Loucy (cell line): ENCODE data around the gene GAPVD1.

Experiments used
- H2AFZ ChIP-seq: fragments of 200-600 bp; sonication (generic); 2 replicates; pipeline ENCODE4 v1.6.0; 2016; ENCODE audit warnings: antibody characterized with exemption, mild to moderate bottlenecking, low read length, moderate library complexity
- H3F3A ChIP-seq: fragments of 200-600 bp; 2 replicates; pipeline ENCODE4 v1.6.0; 2016; ENCODE audit warnings: antibody characterized with exemption, low read depth, mild to moderate bottlenecking
- H3K27me3 ChIP-seq: fragments of 200-600 bp; sonication (generic); 2 replicates; pipeline ENCODE4 v1.6.1; 2014; ENCODE audit warnings: low read length, mild to moderate bottlenecking; ENCODE audit not compliant: insufficient read depth, poor library complexity, severe bottlenecking
- H3K36me3 ChIP-seq: fragments of 200-600 bp; sonication (generic); 2 replicates; pipeline ENCODE4 v1.6.1; 2016; ENCODE audit warnings: low read length; ENCODE audit not compliant: insufficient read depth
- H3K4me1 ChIP-seq: fragments of 200-600 bp; sonication (generic); 2 replicates; pipeline ENCODE4 v1.5.1; 2014; ENCODE audit warnings: low read length, mild to moderate bottlenecking; ENCODE audit not compliant: insufficient read depth, poor library complexity, severe bottlenecking
- H3K4me2 ChIP-seq: fragments of 200-600 bp; sonication (generic); 2 replicates; pipeline ENCODE4 v1.6.0; 2014; ENCODE audit warnings: antibody characterized with exemption, low read length, low read depth, mild to moderate bottlenecking; ENCODE audit not compliant: poor library complexity, severe bottlenecking
- H3K4me3 ChIP-seq: fragments of 200-600 bp; sonication (generic); 2 replicates; pipeline ENCODE4 v1.5.1; 2014; ENCODE audit warnings: low read length, mild to moderate bottlenecking, mixed read lengths; ENCODE audit not compliant: poor library complexity, severe bottlenecking
- H3K79me2 ChIP-seq: fragments of 200-600 bp; sonication (generic); 2 replicates; pipeline ENCODE4 v1.6.1; 2014; ENCODE audit warnings: low read length; ENCODE audit not compliant: insufficient read depth
- H3K9ac ChIP-seq: fragments of 200-600 bp; sonication (generic); 2 replicates; pipeline ENCODE4 v1.6.0; 2014; ENCODE audit warnings: mild to moderate bottlenecking, low read depth, low read length, moderate library complexity; ENCODE audit not compliant: poor library complexity, severe bottlenecking
- H3K9me2 ChIP-seq: fragments of 200-600 bp; sonication (generic); replicated peaks from 2 replicates; pipeline ENCODE4 v1.6.1; 2016; ENCODE audit warnings: low read depth, low read length, mixed read lengths
- H3K9me3 ChIP-seq: fragments of 200-600 bp; sonication (generic); 2 replicates; pipeline ENCODE4 v1.6.1; 2014; ENCODE audit warnings: mild to moderate bottlenecking, antibody characterized with exemption, low read length, low read depth; ENCODE audit not compliant: insufficient read depth
- H4K20me1 ChIP-seq: fragments of 200-600 bp; sonication (generic); 2 replicates; pipeline ENCODE4 v1.6.0; 2014; ENCODE audit warnings: antibody characterized with exemption, low read length, mild to moderate bottlenecking; ENCODE audit not compliant: insufficient read depth, poor library complexity, severe bottlenecking
- EZH2phosphoT487 ChIP-seq: fragments of 200-600 bp; IDR thresholded peaks from 2 replicates; pipeline ENCODE4 v1.6.1; 2018; ENCODE audit warnings: antibody characterized with exemption, mild to moderate bottlenecking, moderate library complexity, borderline replicate concordance
- TF ChIP-seq, protein P1 (sequence below): fragments of 200-600 bp; sonication (generic); conservative IDR thresholded peaks from 2 replicates; pipeline ENCODE4 v1.5.1; 2014; ENCODE audit warnings: mild to moderate bottlenecking, antibody characterized with exemption, low read length

Gene GAPVD1

DNA sequence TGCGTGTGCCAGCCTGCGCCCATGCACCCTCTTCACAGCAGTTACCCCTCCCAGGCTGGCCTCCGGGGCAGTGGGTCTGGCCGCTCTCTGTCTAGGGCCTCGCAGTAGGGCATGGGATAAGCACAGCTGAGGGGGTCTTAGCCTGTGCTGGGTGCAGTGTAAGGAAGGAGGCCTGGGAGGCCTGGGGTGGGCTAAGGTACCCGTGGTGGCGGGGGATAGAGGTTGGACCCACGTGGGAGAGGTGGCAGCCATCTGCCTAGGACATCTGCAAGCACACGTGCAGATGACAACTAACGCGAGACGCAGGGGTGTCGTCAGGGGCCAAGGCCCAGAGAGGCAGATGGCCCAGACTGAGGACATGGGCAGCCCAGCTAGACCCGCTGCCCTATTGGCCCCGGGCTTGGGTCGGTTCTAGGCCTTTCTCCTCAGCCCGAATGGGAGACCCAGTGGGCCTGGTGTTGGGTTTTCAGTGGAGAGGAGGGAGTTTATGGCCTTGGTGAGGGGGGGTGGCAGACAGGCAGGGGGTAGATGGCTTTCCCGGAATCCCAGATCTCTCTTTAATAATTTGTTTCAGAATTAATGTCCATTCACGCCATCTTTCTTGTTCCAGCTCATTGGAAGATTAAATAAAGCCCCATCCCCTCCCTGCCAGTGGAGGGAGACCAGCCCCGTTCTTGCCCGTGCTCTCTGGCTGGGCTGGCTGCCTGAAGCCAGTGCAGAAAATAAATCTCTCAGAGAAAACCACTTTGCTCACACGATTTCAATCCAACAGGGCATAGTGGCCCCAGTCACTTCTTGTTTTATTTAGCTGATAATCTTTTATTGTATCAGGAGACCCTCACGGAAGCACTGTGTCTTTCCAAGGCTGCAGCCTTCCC lies 154.2 kb downstream of the GAPVD1 start:
- Histone ChIP-seq H2AFZ (no peak overlapping the region), H3K9ac (no peak overlapping the region)
- TF ChIP-seq, protein P1, sequence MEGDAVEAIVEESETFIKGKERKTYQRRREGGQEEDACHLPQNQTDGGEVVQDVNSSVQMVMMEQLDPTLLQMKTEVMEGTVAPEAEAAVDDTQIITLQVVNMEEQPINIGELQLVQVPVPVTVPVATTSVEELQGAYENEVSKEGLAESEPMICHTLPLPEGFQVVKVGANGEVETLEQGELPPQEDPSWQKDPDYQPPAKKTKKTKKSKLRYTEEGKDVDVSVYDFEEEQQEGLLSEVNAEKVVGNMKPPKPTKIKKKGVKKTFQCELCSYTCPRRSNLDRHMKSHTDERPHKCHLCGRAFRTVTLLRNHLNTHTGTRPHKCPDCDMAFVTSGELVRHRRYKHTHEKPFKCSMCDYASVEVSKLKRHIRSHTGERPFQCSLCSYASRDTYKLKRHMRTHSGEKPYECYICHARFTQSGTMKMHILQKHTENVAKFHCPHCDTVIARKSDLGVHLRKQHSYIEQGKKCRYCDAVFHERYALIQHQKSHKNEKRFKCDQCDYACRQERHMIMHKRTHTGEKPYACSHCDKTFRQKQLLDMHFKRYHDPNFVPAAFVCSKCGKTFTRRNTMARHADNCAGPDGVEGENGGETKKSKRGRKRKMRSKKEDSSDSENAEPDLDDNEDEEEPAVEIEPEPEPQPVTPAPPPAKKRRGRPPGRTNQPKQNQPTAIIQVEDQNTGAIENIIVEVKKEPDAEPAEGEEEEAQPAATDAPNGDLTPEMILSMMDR = no peak
- no peak for TF ChIP-seq EZH2phosphoT487

DNA sequence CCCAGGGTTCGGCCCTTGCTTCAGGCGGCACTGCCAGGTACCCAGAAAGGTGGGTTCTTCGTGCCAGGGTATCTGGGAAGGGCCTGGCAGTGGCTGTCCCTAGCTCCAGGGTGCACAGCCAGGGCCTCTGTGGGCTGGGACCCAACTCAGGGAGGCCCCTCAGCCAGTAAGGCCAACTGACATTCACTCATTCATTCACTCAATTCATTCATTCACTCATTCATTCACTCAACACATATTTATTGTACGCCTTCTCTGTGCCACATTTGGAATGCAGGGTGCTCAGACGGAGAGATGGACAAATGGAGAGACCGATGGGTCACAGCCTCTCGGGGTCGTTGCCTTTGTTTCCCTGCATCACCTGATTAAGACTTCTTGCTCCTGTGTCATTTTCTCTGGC lies 154.9 kb downstream of the GAPVD1 start:
- Histone ChIP-seq H3K9ac (no peak overlapping the region), H2AFZ (no peak overlapping the region)
- TF ChIP-seq, protein P1 = no peak
- no peak for TF ChIP-seq EZH2phosphoT487

More for the DNA sequence above, 154.2 kb downstream of the GAPVD1 start:
- no peak overlapping the region for H3K4me2 ChIP-seq
- no peaks in the 10 kb centered on the region for H3K27me3 ChIP-seq
- H3F3A ChIP-seq = no peaks in the 10 kb centered on the region
- H3K9me2 ChIP-seq = no peaks in the 10 kb centered on the region
- no peaks in the 10 kb centered on the region for H3K4me1 ChIP-seq
- H3K4me3 ChIP-seq = no peak overlapping the region
- no peaks in the 10 kb centered on the region for H4K20me1 ChIP-seq
- no peaks in the 10 kb centered on the region for H3K36me3 ChIP-seq
- H3K79me2 ChIP-seq = no peaks in the 10 kb centered on the region
- no peaks in the 10 kb centered on the region for H3K9me3 ChIP-seq

More for the DNA sequence above, 154.9 kb downstream of the GAPVD1 start:
- H3K4me1 ChIP-seq = no peaks in the 10 kb centered on the region
- H3K4me2 ChIP-seq = no peak overlapping the region
- H3K4me3 ChIP-seq = no peak overlapping the region
- H3K9me3 ChIP-seq = no peaks in the 10 kb centered on the region
- no peaks in the 10 kb centered on the region for H3K27me3 ChIP-seq
- H3K9me2 ChIP-seq = no peaks in the 10 kb centered on the region
- no peaks in the 10 kb centered on the region for H3K36me3 ChIP-seq
- H3K79me2 ChIP-seq = no peaks in the 10 kb centered on the region
- no peaks in the 10 kb centered on the region for H3F3A ChIP-seq
- H4K20me1 ChIP-seq = no peaks in the 10 kb centered on the region
